ENCODE results near the gene PBX1.

PBX1 gene

DNA sequence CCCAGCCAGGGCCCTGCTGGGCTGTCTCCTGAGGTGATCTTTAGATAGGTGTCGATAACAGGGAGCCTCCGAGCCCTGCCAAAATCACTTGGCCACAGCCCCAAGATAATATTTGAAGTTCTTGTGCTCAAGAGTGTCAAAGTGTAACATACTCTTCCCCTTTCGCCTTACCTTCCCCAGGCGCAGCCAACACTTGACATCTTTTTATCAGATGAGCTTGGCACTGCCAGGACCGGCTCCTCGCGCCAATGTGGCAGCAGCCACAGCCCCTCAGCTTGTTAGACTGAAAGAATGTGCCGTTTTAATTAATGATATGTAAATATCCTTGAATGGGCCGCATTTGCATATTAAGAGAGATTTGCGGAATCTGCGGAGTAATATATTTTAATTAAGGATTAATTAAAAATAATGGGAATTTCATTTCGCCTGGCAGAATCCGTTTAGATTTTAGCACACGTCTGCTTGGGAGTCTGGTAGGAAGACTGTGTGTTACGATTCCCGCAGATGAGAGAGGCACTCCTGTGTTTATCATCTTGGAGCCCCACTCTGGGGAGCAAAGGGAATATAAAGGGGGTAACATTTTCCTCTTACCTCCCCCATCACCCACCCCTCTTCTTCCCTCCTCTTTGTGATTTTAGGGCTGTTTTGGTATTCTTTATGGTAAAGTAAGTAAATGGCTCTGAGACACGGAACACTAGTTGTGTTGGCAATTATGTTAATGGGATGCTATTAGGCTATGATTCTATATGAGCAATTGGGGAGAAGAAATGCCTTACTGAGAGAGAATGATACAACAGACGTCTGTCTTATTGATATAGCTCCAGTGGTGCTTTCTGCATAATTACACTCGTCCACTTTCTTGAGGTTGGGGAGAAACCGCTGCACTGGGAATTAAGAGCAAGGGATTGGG, 109.8 kb downstream of the PBX1 start:
- no peak overlapping the region for H2AFZ ChIP-seq (ENCODE audit: low read depth, low read length)
- H4K20me1 ChIP-seq (ENCODE audit: insufficient read depth, low read length): no peaks in the 10 kb centered on the region
- H3K9ac ChIP-seq (ENCODE audit: low read length): no peak overlapping the region
- no peak overlapping the region for H3K27ac ChIP-seq (ENCODE audit: low read length)
- no peaks in the 10 kb centered on the region for H3K27me3 ChIP-seq (ENCODE audit: low read depth, low read length)
- H3K4me2 ChIP-seq (ENCODE audit: low read length): no peak overlapping the region
- no peaks in the 10 kb centered on the region for H3K79me2 ChIP-seq (ENCODE audit: low read length)
- TF ChIP-seq EZH2phosphoT487 (IDR thresholded peaks at IDR 0.05; ENCODE audit: low read depth): no peak
- TF ChIP-seq, protein P1, sequence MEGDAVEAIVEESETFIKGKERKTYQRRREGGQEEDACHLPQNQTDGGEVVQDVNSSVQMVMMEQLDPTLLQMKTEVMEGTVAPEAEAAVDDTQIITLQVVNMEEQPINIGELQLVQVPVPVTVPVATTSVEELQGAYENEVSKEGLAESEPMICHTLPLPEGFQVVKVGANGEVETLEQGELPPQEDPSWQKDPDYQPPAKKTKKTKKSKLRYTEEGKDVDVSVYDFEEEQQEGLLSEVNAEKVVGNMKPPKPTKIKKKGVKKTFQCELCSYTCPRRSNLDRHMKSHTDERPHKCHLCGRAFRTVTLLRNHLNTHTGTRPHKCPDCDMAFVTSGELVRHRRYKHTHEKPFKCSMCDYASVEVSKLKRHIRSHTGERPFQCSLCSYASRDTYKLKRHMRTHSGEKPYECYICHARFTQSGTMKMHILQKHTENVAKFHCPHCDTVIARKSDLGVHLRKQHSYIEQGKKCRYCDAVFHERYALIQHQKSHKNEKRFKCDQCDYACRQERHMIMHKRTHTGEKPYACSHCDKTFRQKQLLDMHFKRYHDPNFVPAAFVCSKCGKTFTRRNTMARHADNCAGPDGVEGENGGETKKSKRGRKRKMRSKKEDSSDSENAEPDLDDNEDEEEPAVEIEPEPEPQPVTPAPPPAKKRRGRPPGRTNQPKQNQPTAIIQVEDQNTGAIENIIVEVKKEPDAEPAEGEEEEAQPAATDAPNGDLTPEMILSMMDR (IDR thresholded peaks at IDR 0.05; ENCODE audit: low read depth, low read length): no peak
- H3K9me3 ChIP-seq (ENCODE audit: insufficient read depth, low read length): peaks cover 3% of the 10 kb centered on the region; the same call in 1 of the 2 replicates
- no peaks in the 10 kb centered on the region for H3K4me1 ChIP-seq (ENCODE audit: low read length)
- no peak overlapping the region for H3K4me3 ChIP-seq (ENCODE audit: low read length)
- H3K36me3 ChIP-seq (replicated peaks; ENCODE audit: low read depth, low read length): no peaks in the 10 kb centered on the region

DNA sequence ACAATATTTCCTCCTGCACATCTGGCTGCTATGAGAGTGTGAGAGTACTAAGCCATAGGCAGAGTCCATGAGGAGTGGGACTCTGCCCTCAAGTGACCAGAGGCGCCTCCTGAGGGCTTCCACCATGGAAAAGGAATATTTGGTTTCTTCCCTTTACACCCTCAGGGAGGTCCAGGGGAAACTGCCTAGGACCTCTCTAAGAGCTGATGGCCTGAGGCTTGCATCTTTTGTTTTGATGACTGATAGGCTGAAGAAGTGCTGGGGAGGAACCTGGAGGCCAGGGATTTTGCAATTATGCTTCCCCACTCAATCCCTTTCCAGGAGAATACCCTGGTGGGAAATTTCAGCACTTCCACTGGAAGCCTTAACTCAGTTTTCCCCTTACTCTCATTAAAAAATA, 111.0 kb downstream of the PBX1 start:
- no peak overlapping the region for H3K9ac ChIP-seq (ENCODE audit: low read length)
- no peaks in the 10 kb centered on the region for H3K36me3 ChIP-seq (replicated peaks; ENCODE audit: low read depth, low read length)
- TF ChIP-seq, protein P1 (IDR thresholded peaks at IDR 0.05; ENCODE audit: low read depth, low read length): no peak
- no peak for TF ChIP-seq EZH2phosphoT487 (IDR thresholded peaks at IDR 0.05; ENCODE audit: low read depth)
- H3K9me3 ChIP-seq (ENCODE audit: insufficient read depth, low read length): peaks cover 3% of the 10 kb centered on the region; the same call in 1 of the 2 replicates
- no peak overlapping the region for H3K27ac ChIP-seq (ENCODE audit: low read length)
- no peaks in the 10 kb centered on the region for H3K27me3 ChIP-seq (ENCODE audit: low read depth, low read length)
- no peaks in the 10 kb centered on the region for H3K4me1 ChIP-seq (ENCODE audit: low read length)
- H3K4me3 ChIP-seq (ENCODE audit: low read length): no peak overlapping the region
- no peaks in the 10 kb centered on the region for H4K20me1 ChIP-seq (ENCODE audit: insufficient read depth, low read length)
- H3K79me2 ChIP-seq (ENCODE audit: low read length): no peaks in the 10 kb centered on the region
- no peak overlapping the region for H3K4me2 ChIP-seq (ENCODE audit: low read length)
- H2AFZ ChIP-seq (ENCODE audit: low read depth, low read length): no peak overlapping the region

DNA sequence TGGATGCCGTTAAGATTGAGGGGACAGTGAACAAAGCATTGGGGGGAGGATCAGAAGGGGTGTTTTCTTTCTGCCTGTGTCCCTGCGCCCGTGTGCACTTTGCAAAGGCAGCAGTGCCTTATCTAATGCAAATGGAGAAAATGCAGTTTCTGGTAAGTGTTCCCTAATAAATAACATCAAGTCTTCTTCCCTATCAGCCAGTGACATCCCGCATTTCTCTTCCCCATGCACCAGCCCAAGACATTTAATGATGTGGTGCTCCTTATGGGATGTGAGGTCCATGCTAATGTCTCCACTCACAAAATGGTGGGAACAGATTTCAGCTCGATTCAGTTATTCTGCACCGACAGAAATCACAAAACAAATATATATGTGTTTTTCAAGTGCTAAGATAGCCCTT, 111.8 kb downstream of the PBX1 start:
- H3K79me2 ChIP-seq (ENCODE audit: low read length): no peaks in the 10 kb centered on the region
- no peak overlapping the region for H3K4me2 ChIP-seq (ENCODE audit: low read length)
- no peak for TF ChIP-seq EZH2phosphoT487 (IDR thresholded peaks at IDR 0.05; ENCODE audit: low read depth)
- TF ChIP-seq, protein P1 (IDR thresholded peaks at IDR 0.05; ENCODE audit: low read depth, low read length): no peak

DNA sequence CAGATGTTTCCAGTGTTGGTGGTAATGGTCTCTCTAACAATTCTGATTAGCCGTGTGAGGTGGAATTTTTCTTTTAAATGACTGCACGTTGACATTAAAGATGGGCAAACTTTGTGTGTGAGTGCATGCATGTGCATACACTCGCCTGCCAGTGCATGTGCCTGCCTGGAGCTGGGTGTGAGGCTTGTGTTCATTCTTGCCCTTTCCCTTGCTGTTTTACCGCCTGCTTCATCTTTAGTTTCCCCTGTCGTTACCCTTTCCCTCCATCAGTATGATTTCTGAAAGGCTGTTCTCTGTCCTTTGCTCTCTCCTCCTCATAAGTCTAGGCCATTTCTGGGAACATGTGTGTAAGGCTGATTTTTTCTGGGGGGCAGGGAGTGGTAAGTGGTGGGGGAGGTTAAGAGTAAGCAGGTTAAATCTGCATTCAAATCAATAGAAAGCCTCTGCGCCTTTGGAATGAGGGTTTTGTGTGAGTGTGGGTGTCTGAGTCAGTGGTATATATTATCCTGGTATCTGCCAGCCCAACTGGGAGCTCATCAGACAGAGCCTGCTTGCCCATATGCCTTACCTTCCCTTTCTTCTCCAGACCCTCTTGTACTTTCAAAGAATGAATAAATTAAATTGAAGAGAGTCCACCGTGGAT, 112.5 kb downstream of the PBX1 start:
- H4K20me1 ChIP-seq (ENCODE audit: insufficient read depth, low read length): no peaks in the 10 kb centered on the region
- no peak for TF ChIP-seq EZH2phosphoT487 (IDR thresholded peaks at IDR 0.05; ENCODE audit: low read depth)
- TF ChIP-seq, protein P1 (IDR thresholded peaks at IDR 0.05; ENCODE audit: low read depth, low read length): no peak
- H3K4me3 ChIP-seq (ENCODE audit: low read length): no peak overlapping the region
- no peak overlapping the region for H3K27ac ChIP-seq (ENCODE audit: low read length)
- peaks cover 3% of the 10 kb centered on the region; the same call in 1 of the 2 replicates for H3K9me3 ChIP-seq (ENCODE audit: insufficient read depth, low read length)
- H2AFZ ChIP-seq (ENCODE audit: low read depth, low read length): no peak overlapping the region
- no peak overlapping the region for H3K4me2 ChIP-seq (ENCODE audit: low read length)
- H3K36me3 ChIP-seq (replicated peaks; ENCODE audit: low read depth, low read length): no peaks in the 10 kb centered on the region
- no peaks in the 10 kb centered on the region for H3K79me2 ChIP-seq (ENCODE audit: low read length)
- no peak overlapping the region for H3K9ac ChIP-seq (ENCODE audit: low read length)
- no peaks in the 10 kb centered on the region for H3K27me3 ChIP-seq (ENCODE audit: low read depth, low read length)
- no peaks in the 10 kb centered on the region for H3K4me1 ChIP-seq (ENCODE audit: low read length)

More for the DNA sequence above, 111.8 kb downstream of the PBX1 start:
- H3K27me3 ChIP-seq (ENCODE audit: low read depth, low read length): no peaks in the 10 kb centered on the region
- H3K36me3 ChIP-seq (replicated peaks; ENCODE audit: low read depth, low read length): no peaks in the 10 kb centered on the region
- H4K20me1 ChIP-seq (ENCODE audit: insufficient read depth, low read length): no peaks in the 10 kb centered on the region
- H3K4me1 ChIP-seq (ENCODE audit: low read length): no peaks in the 10 kb centered on the region
- H3K9ac ChIP-seq (ENCODE audit: low read length): no peak overlapping the region
- no peak overlapping the region for H2AFZ ChIP-seq (ENCODE audit: low read depth, low read length)
- no peak overlapping the region for H3K4me3 ChIP-seq (ENCODE audit: low read length)
- peaks cover 3% of the 10 kb centered on the region; the same call in 1 of the 2 replicates for H3K9me3 ChIP-seq (ENCODE audit: insufficient read depth, low read length)
- no peak overlapping the region for H3K27ac ChIP-seq (ENCODE audit: low read length)

All from OCI-LY3 (cell line).